Inferior parietal cortex (tissue), 1 donor: ENCODE results near the gene CSNK1A1.
"Not testable (repeated sequence)": the region's sequence is repeated elsewhere in the genome, so short reads cannot be mapped to it uniquely, and the experiment has no call there.

Experiments
- DNase-seq: peaks from one replicate; pipeline ENCODE4 v3.0.0-alpha.2; 2016; ENCODE audit errors: extremely low spot score

The CSNK1A1 gene

GRCh38 chr5:149551227-149552037 lies at the start of gene CSNK1A1:
CSNK1A1 (minus strand) TSS chr5:149551439; CDS start chr5:149550964, 475 bp downstream.
- peak; percentile 98 for DNase-seq

- no peak for DNase-seq
Measured at GRCh38 chr5:149600932-149601331, 49.7 kb upstream of the CSNK1A1 start.

DNA sequence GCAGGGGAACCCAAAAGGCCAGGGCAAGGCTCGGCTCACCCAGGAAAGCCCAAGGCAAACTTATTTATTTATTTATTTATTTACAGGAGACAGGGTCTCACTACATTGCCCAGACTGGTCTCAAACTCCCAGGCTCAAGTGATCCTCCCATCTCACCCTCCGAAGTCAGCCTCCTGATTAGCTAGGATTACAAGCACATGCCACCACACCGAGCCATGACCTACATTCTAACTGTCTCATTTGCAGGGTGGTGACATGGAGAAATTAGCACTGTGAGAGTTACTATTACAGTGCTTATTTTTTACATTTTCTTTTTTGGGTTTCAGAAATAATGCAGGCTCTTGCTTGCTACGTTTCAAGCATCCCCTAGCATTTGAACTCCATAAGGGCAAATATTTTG lies 48.1 kb upstream of the CSNK1A1 start:
- DNase-seq, result no peak

GRCh38 chr5:149598966-149599365 lies 47.7 kb upstream of the CSNK1A1 start:
- no peak for DNase-seq

- not testable (repeated sequence) for DNase-seq
Measured at GRCh38 chr5:149598234-149598633, 47.0 kb upstream of the CSNK1A1 start.

DNA sequence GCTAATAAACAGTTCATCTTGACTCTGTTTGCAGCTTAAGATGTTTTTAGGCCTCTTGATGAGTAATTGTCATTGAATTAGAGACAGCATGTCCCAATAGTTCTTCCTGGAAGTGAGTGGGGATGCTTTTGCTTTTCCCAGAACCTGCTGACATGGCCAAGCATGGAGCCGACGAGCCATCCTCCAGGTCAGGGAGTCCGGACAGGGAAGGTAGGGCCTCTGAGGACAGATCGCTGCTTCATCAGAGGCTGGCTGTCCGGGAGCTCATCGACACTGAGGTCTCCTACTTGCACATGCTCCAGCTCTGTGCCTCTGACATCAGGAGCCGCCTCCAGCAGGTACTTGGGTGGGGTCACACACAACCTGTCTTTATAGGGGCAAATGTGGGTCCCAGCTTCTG lies 46.4 kb upstream of the CSNK1A1 start:
- DNase-seq, result no peak

DNA sequence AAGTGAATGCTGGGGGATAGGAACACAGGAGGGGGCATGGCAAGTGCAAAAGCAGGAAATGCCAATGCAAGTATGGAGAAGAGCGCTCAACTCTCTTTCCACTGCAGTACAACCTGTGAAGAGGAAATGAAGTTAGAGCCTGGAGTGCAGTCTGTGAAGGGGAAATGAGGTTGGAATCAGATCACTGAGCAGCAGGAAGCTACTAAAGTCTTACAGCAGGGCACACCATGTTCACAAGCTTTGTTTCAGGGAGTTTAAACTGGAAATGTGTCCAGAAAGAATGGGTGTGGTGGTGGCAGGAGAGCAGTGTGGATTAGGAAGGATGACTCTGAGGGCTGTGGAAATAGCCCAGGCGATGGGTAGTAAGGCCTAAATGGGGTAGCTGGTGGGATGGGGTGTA lies 45.5 kb upstream of the CSNK1A1 start:
- no peak for DNase-seq

DNA sequence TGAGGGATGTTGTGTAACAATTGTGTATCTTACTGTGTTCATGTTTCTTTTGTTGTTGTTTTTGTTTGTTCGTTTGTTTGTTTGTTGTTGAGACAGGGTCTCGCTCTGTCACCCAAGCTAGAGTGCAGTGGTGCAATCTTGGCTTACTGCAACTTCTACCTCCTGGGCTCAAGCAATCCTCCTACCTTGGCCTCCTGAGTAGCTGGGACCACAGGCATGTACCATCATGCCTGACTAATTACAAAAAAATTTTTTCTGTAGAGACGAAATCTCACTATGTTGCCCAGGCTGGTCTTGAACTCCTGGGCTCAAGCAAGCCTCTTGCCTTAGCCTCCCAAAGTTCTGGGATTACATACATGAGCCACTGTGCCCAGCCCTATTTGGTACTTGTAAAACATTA lies 43.9 kb upstream of the CSNK1A1 start:
- DNase-seq, result not testable (repeated sequence)

- no peak for DNase-seq
Measured at GRCh38 chr5:149594206-149594895, 43.1 kb upstream of the CSNK1A1 start.

- no peak for DNase-seq
Measured at GRCh38 chr5:149593370-149593769, 42.1 kb upstream of the CSNK1A1 start.

DNA sequence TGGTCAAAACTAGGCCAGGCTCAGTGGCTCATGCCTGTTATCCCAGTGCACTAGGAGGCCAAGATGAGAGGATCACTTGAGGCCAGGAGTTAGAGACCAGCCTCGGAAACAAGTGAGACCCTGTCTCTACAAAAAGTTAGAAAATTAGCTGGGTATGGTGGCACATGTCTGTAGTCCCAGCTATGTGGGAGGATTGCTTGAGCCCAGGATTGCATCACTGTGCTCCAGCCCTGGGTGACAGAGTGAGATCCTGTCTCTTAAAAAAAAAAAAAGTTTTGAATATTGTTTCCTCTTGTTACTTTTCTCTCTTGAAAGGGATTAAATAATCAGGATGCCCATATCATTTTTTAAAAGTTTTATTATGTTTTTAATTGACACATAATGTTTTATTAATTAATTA lies 37.7 kb upstream of the CSNK1A1 start:
- no peak for DNase-seq

GRCh38 chr5:149586708-149587318 lies 35.6 kb upstream of the CSNK1A1 start:
- no peak for DNase-seq

DNA sequence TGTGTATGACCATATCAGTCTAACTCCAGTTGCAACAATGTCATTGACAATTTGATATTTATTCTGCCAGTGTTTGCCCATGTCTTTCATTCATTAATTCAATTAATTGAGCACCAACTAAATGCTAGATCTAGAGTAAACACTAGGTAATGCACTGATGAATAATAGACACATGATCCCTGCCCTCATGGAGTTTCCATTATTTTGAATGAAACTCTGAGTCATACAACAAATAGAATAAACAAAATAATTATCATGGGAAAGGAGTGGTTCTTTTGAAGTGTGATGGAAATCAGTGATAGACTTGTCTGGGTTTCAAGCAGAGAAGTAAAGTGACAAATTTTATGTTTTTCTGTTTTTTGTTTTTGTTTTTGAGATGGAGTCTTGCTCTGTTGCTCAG lies 34.7 kb upstream of the CSNK1A1 start:
- no peak for DNase-seq

DNA sequence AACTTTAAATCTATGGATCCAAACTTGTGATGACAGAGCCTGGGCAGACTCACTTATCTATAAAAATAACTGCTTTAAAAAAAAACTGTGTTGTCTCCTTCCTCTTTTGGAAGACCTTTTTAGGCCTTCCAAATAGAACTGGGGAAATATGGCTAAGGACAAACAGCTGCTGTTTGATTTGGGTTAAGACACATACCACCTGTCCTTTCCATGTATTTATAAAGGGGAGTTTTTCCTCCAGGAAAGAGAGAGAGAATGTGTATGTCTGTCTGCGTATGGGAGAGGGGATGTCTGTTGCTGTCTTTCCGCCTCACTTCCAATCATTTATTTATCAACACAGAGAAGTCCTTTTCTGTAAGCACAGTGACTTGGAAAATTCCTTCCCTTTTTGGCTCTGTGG lies 32.9 kb upstream of the CSNK1A1 start:
- DNase-seq, result no peak

- DNase-seq, result peak; percentile 80
Measured at GRCh38 chr5:149583394-149583793, 32.2 kb upstream of the CSNK1A1 start.

- DNase-seq, result peak; percentile 49
Measured at GRCh38 chr5:149581931-149582768, 30.9 kb upstream of the CSNK1A1 start.

DNA sequence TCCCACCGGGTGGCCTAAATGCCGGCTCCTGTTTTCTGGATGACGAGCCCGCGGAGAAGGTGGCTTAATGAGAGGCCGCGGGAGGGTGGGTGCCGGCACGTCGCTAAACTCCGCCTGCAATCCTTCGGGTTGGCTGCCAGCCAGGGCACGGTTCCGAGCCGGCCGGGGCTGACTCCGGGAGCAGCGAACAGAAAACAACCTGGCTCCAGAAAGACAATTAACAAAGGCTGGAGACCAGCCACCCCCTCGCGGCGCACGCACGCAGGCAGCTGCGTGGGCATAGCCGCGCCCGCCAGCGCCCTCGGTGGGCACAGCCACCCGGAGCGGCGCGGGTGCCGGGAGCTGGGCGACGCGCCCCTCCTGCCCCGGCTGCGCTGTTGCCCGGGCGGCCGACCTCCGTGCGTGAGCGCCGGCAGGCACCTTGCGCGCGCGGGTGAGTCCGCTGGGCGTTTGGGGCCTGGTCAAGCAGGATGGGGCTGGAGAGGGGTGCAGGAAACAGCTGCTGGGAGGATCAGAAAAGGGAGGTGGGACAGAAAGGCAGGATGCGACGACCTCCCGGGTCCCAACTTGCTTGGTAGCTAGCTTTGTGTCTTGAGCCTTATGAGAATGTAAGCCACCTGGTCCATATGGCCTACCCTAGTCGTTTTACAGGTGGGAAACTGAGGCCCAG lies 30.1 kb upstream of the CSNK1A1 start, which contains the start of gene ARHGEF37:
Gene ARHGEF37 (plus strand): TSS at position 307 of the 670 bp plus-strand sequence. CDS start 16,272 bp downstream, outside the sequence.
- DNase-seq, result peak; percentile 75

GRCh38 chr5:149580808-149581191 lies 29.6 kb upstream of the CSNK1A1 start:
- DNase-seq, result no peak

GRCh38 chr5:149578896-149579295 lies 27.7 kb upstream of the CSNK1A1 start:
- no peak for DNase-seq

- DNase-seq, result no peak
Measured at GRCh38 chr5:149576021-149576420, 24.8 kb upstream of the CSNK1A1 start.

DNA sequence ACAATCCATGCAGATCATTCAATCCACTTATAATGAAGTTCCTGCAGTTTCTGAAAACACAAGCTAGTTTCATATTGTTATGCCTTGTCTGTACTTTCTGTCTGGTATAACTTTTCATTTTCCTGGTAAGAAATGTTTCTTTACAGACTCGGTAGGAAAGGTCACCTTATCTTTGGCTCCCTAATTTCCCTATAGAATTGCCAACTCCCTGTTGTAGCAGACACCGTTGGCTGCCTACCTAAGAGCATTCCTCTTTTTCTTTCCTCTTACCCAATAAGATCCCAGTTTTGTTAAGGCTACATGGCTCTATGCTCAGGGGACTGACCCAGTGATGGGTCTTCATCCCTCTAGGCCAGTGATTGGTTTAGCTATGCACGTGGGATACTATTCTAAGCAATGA lies 23.9 kb upstream of the CSNK1A1 start:
- DNase-seq, result no peak
